ENCODE results near the gene CDC42EP3.

CDC42EP3 gene

DNA sequence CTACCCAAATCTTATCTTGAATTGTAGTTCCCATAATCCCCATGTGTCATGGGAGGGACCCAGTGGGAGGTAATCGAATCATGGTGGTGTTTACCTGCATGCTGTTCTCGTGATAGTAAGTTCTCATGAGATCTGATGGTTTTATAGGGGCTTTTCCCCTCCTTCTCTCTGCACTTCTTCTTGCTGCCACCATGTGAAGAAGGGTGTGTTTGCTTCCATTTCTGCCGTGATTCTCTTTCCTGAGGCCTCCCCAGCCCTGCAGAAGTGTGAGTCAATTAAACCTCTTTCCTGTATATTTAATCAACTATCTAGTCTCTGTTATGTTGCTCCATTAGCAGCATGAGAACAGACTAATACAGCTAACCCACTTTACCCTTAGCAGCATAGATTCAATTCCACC lies 37.6 kb downstream of the CDC42EP3 start:
- no peak for DNase-seq

DNA sequence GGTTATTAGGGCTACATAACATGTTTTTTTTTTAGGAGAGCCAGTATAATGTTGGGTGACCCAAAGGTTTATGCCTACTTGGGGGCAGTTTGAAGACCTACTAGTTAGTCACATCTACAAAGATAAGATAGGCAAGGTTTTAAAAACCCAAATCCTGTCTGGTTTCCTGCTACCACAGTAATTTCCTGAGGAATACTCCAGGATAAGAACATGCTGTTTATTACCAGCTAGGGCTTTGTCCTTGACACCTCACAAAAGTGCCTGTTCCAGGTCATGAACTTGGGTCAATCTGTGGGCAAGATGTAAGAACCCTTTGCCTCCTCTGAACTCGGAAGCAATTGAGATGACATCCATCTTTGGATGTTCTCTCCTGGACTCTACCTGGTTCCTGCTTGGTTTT lies 38.2 kb downstream of the CDC42EP3 start:
- no peak for DNase-seq

DNA sequence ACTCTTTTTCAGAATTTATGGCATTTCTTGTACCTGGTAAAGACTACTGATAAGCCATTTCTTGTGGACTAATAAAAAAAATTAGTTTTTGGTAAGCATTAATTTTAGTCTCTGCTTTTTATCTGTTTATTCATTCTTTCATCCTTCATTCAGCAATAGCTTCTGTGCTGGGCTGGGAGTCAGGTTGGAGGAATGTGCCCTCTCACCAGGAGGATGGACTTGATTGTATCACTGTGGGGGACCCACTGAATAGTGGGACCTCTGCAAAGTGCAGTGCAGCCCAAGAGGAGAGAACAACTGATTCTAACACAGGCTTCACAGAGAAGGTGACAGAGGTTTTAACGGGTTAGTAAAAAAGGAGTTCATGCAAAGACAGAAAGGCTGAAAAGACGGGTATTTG lies 39.1 kb downstream of the CDC42EP3 start:
- no peak for DNase-seq

DNA sequence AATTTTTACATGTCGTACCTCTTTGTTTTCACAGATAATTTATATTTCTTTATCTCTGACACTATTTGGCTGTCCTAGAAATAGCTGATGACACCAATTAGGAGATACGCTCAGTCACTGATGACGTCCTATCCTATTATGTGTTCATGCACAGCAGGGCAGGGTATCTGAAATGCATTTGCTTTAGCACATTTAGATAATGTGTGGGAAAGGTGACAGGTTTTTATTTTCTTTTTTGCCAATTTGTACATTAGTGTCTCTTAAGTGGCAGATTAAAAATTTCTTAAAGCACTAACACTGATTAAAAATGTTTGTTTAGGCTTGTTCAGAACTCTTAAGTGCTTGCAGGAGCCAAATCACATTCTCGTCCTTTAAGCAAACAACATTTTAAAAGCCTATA lies 39.7 kb downstream of the CDC42EP3 start:
- no peak for DNase-seq

DNA sequence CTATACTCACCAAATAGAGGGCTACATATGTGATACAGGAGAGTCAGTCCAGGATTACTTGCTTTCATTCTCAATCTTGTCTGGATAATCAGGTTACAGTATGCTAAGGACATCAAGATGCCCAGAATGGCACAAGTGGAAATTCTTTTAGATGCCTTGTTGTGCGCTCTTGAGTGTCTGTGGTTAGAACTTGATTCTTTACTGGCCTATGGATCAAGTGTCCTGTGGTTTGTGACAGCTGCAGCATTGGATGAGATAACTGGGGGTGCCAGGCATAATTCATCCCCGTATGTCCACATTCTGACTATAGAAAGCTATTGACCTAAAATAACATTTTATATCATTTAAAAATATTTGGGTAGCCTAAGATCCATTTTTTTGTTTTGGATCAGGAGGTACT lies 40.1 kb downstream of the CDC42EP3 start:
- no peak for DNase-seq

DNA sequence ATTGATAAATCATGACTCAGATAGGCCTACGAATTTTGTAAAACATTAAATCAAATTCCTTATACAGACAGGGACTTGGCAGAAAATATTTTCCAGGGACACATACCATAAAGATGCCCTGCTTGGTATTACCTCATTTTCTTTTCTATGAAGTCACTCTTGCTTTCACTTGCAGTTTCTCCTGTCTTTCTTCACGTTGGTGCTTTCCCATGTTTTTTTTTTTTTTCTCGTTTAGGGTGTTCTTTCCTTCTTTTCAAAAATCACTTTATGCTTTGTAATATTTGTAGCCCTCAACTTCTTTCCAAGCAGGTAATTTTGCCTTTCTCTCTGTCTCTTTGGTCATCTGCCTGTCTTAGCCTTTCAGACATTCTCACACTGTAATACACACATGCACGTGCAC lies 40.7 kb downstream of the CDC42EP3 start:
- DNase-seq = no peak

DNA sequence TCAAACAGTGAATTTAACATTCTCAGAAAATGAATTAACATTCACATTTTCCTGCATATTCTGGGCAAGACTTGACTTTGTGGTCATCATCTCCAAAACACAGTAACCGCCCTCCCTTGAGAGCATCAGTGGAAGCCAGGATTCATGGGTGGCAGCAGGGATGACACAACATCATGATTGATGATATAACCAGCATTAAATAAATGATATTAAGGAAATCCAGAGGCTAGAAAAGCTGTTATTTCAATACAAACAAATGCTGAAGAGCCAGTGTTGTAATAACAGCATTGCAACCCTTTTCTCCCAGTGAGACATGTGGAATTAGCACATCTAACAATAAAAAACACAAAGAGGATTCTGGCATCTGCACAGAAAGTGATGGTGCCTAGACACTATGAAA lies 41.1 kb downstream of the CDC42EP3 start:
- no peak for DNase-seq

DNA sequence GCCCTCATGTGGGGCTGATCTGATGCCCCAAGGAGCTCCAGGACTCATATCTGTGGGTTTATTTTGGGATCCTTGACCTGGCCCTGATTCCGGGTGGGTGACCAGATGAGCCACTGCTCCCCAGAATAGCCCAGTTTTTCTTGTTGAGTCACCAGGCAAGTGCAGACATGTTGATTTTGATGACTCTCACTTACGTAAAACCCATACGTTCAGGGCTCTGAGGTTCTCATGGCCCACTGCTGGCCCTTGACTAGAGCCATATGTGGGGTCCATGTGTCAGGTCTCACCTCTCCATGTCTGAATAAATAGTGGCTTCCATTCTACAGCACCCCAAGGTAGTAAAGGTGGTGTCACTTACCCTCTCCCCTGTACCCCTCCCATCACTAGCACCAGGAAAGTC lies 41.9 kb downstream of the CDC42EP3 start:
- no peak for DNase-seq

DNA sequence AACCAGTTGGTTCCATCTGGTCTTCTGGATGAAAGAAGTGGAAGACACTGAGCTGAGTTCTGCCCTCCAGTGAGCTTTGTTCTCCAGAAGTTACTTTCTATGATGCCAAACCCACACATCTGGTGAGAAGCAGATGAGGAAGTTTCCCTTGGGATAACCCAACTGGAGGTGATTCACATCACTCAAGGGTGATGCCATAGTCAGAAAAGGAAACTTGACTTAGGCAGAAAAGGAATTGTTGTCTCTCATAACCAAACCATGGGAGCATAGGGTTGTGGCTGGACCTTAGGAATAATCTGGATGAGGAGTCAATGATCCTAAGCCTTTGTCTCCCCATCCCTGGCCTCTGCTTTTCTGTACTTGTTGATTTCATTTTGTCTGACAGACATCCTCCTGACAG lies 43.7 kb downstream of the CDC42EP3 start:
- no peak for DNase-seq

DNA sequence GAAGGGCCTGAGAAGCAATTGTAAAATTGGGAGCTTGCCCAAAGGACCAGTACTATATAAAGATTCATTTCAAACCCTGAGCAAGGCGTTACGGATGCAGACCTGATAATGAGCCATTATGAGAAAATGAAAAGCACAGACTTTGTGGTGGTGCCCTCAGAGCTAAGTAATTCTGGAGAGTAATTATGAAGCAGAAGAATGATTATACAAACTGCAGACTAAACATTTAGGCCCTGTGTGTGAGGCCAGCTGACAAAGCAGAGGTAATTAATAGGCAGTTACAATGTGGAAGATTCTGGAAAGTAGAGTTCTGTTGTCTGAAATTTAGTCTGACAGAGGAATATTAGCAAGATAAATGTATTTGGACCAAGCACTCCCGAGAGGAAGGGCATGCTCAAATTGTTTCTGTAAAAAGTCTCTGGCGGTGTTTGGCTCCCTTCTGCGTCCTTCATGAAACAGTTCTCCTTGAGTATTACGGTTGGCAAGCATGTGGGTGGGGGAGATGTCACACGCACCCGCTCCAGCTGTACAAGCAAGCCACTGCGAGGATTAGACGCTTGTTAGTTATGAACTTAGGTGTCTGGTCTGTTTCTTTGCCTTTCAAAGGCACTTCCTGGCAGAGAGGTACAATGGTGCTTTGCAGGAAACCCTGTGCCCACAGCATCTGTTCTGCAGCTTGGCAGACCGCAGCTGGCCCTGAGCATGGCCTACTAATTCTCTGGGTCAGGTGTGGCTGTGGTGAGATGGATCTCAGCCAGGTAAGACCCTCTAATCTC lies 45.5 kb downstream of the CDC42EP3 start:
- DNase-seq = peak; percentile 56

DNA sequence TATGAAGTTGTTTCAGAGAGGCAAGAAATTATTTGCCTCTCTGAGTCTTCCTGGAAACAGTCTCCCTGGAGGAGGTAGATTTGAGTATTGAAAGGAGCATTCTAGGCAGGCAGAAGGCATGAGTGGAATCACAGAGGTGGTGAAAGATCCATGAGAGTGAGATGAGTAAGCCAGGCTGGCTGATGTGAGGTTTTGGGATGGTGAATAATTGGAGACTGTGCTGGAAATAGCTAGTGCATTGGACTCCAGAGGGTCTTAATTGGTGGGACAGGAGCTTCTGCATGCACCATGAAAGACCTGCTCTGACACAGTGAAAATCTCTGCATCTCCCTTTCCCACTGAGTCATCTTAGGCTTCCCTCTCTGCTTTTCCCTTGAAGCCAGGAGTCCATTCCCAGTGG lies 46.3 kb downstream of the CDC42EP3 start:
- no peak for DNase-seq

DNA sequence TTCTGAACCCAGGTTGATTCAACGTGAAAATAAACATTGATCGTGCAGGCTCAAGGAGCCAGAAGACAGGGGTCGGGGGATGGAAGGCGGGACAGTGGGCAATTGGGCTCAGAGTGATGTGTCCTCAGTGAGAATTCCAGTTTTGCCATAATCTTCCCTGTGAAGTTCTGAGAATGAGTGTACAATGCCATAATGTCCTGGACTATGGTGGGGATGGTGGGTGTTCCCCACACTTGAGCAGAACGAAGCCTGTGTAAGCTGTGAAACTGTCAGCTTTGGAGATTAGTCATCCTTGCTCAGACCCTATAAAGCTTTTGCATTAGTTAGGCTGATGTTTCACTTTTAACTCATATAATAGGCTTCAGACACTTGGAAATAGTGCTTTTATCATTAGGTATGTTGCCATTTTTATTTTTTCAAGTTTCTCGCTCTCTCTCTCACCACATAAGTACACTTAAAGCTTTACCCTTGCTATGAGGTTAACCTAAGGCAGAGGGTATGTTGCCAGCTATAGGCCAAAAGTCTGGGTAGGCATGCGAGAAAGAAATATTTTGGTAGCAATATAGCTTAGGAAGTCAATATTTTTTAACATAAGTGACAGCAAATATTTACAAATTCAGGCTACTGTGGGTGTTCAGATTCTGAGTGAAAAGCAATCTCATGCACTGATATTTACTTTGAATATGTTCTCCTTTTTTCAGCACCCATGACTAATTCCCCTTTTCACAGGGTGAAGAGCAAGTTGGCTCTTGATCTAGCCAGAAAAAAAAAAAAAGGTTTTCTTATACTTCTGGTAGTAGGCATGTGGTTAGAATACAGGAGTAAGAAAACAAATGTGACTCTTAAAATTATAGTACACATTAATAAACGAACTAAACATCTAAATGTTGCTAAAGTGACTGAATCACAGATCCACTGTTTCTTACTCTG lies 47.2 kb downstream of the CDC42EP3 start:
- no peak for DNase-seq

DNA sequence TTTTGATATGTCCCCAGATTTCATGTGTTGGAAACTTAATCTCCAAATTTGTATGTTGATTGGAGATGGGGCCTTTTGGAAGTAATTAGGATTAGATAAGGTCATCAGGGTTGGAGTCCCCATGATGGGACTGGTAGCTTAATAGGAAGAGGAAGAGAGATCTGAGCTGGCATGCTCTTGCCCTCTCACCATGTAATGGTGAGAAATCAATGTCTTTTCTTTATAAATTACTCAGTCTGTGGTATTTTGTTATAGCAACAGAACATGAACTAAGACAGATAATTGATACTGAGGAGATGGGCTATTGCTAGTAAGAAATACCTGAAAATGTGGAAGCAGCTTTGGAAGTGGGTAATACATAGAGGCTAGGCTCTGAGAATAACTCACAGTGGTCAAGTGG lies 48.0 kb downstream of the CDC42EP3 start:
- no peak for DNase-seq

DNA sequence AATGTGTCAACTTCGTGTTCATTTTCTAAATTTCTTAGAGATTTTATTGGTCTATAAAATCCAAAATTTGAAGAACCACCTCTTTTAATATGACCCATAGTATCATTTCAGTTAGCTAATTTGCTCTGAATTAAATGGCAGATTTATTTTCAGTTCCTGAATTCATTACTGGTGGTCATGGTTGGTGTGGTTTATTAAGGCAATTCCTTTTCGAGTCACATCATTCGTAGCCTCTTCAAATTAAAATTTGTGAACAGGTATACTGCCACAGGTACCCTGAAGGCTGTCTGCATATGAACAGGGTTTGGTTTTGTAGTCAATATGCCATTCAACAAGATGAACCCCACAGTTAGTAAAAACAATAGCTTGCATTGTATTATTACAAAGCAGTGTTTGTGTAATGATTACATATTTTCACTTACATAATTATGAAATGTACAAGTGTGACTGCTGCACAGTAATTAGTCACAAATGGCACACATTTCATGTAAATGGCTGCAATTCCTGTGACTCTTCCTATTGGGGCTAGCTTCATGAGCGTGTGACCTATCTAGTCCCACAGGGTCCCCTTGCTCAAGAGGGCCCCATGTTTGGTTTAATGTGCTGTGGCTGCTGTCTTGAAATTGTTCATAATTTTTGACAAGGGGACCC lies 48.9 kb downstream of the CDC42EP3 start:
- DNase-seq = no peak

DNA sequence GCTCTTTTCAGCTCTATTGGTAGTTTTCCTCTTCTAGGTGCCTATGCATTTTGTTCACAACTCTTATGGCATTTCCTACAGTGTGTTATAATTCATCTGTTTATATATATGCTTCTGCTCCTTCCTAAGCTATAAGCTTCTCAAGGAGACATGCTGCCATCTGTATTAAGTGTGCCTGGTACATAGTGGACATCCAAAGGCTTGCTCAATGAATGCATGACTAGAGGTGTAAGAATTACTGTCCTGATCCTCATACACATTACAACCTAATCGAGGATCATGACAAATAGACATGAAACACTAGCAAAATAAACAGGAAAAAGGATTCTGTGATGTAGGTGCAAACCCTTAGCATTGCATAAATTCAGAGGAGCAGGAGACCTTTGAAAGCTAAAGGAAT lies 50.2 kb downstream of the CDC42EP3 start:
- DNase-seq = no peak

DNA sequence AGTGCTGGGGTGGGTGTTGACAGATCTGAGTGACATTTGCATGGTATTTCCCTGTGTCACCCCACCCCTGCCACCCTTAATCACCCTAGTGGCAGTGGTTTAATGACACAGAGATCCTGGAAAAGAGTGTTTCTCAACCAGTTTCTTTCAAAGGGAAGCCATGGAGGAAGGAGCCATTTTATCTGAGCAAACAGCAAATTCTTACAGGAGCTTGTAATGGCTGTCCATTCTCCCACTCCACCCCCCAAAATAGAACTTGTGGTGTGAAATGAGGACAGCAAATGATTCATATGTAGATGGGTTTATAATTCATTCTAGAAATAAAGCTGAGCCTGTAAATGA lies 51.5 kb downstream of the CDC42EP3 start:
- no peak for DNase-seq

DNA sequence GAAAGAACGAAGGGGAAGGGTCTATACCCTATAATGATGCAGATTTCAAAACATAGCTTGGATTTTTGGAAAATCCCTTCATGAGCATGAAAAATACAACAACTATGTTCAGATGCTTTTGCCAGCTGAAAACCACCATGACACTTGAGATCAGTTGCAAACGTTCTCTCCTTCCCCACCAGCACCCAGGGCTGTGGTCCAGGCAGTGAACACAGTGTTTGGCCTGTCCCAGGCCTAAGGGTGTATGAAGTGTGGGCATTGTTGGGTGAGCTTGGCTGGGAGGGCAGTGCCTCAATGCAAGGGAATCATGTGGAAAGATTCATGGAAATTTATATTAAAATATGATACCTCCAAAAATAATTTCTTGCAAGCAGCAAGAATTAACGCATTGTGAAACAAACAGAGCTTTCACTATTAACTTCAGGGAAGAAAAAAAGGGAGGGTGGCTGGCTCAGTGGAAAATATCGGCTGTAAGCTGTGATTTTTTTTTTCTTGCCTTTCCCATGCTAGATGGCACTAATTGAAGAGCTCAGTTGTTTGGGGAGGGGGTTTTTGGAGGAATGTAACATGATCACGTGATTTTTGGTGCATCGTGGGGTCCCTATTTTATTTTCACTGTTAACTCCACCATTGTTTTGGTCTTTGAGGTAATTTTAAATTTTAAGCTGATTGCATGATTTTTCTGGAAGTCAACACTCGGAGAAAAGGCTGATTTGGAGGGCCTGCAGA lies 52.0 kb downstream of the CDC42EP3 start:
- DNase-seq = no peak

DNA sequence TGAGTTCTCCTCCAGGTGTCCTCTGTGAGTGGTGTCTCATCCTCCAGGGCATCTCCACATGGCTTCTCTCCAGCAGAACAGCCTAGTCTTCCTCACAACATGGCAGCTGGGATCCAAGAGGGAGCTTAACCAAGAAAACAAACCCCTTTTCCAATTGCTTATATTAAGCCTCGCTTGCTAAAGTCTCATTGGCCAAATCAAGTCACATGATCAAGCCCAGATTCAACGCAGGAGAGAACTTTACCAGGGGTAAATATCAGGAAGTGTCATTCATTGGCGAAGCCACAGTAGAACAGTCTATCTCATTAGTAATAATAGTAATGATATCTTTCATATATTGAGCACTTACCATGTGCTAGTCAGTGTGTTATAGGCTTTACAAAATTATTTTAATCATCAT lies 53.1 kb downstream of the CDC42EP3 start:
- no peak for DNase-seq

DNA sequence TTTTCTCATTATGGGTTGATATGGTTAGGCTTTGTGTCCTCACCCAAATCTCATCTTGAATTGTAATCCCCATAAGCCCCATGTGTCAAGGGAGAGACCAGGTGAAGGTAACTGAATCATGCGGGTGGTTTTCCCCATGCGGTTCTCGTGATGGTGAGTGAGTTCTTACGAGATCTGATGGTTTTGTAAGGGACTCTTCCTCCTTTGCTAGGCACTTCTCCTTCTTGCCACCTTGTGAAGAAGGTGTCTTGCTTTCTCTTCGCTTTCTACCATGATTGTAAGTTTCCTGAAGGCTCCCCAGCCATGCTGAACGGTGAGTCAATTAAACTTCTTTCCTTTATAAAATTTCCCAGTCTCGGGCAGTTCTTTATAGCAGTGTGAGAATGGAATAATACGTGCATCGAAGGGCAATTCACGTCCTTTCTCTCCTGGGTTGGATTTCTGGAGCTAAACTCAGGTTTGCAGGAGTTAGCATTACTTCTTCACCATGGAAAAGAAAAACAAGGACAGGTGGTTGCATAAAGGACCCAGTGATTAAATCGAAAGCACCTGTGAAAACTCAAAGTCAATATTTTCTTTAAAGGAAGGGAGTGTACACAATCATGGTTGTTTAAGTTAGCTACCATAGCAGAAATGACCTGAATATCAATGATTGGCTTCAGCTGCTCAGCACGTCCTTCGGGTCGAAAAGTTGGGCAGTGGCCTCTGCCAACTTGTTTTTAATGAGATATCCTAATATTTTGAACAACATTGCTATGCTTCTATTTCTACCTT lies 54.1 kb downstream of the CDC42EP3 start:
- DNase-seq = no peak

DNA sequence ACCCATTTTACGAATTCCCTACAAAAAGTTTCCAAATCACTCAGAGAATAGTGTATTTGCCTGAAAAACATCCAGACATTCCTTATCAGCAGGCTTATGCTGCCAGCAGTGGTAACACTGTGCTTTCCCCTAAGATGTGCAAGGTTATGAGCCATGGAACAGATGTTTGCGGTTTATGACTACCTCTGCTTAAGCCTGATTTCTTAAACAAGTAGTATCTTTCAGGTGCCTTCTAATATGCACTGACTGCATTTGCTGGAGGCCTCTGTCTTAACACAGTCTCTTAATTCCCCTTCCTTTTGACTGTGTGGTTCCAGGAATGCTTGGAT lies 54.8 kb downstream of the CDC42EP3 start:
- no peak for DNase-seq

DNA sequence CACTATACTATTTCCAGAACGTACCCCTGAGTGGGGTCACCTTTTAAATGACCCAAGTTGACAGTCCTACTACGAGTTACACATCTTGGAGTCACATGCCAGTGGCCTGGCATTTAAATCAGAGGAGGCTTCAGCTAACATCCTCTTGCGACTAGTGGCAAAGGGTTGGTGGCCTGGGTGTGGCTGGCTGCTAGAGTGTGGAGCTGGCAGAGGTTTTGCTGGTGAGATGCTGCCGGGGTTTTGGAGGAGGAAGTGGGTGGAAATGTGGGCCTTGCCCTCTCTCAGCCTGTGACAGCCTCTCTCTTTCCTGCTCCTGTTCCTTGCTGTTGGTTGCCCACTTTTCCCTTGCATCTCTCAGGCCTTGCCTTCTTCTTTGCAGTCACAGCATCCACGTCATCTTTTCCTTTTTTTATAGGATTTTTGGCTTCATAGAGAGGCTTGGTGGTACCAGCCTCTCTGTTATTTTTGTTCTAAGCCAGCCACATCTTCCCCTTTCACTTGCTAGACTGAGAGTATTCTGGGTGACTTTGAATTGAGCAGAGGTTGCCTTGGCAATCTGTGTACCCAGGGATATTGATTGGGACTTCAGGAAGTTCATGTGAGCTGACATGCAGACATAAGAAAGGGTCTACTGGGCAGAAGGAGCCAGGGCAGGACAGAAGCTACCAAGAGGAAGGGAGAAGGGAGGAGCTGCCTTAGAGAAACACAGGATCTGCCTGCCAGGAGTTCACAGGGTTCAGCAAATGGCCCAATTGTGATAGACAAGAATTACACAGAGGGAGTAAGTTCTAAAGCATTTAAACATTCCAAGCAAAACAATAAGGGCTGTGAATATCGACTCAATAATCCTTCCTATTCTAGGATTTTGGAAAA lies 55.4 kb downstream of the CDC42EP3 start:
- DNase-seq = peak; percentile 57
